Left renal cortex interstitium (tissue), 4 donors: Measurements from ENCODE around the gene SWAP70. TPM values are rescaled to one million over a fixed set of nuclear protein-coding genes. Genes with fewer than 3 reads are reported as not detected.
"Not testable (repeated sequence)": the region's sequence is repeated elsewhere in the genome, so short reads cannot be mapped to it uniquely, and the experiment has no call there.

Experiments used
- DNase-seq, 4 donors: peaks; one replicate each; pipeline ENCODE4 v3.0.0-alpha.2; 2013; ENCODE audit warnings: low read depth in 4 of 4, low spot score in 2 of 4, missing footprints in 1 of 4
- polyA plus RNA-seq, 4 donors: library from polyadenylated mRNA; unstranded; fragments of 120-200 nt; gene quantifications; one replicate each; pipeline ENCODE4 v1.2.1, GENCODE V29; 2013; ENCODE audit not compliant: insufficient read length in 4 of 4

The SWAP70 gene
- polyA plus RNA-seq, 4 donors, result 22.7 to 28.2 (median 24.9) TPM

DNA sequence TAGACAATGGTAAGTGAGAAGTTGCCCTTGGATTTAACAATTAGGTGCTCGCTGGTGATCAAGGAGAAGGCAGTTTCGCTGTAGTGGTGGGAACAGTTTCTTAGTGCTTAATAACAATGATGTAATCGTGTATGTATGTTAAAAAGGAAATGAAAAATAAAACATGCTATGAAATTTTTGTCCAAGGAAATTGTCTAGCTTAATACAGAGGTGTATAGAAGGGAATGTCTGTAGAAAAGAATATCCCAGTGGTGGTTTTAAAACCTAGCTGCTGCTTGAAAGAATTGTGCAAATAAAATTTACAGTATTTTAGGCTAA is 53.1 kb downstream of the SWAP70 start:
- DNase-seq, result no peak

GRCh38 chr11:9717719-9718118 is 53.8 kb downstream of the SWAP70 start:
- DNase-seq, result no peak

- DNase-seq, result no peak
These were observed 54.3 kb downstream of the SWAP70 start for GRCh38 chr11:9718147-9718546.

- DNase-seq, result no peak
These were observed 55.9 kb downstream of the SWAP70 start for GRCh38 chr11:9719566-9720289.

GRCh38 chr11:9720290-9720630 is 56.4 kb downstream of the SWAP70 start:
- DNase-seq, result no peak

- DNase-seq, result no peak
These were observed 58.1 kb downstream of the SWAP70 start for GRCh38 chr11:9722023-9722422.

GRCh38 chr11:9722893-9723292 is 59.0 kb downstream of the SWAP70 start:
- no peak for DNase-seq

GRCh38 chr11:9726321-9727022 is 62.6 kb downstream of the SWAP70 start:
- no peak for DNase-seq

DNA sequence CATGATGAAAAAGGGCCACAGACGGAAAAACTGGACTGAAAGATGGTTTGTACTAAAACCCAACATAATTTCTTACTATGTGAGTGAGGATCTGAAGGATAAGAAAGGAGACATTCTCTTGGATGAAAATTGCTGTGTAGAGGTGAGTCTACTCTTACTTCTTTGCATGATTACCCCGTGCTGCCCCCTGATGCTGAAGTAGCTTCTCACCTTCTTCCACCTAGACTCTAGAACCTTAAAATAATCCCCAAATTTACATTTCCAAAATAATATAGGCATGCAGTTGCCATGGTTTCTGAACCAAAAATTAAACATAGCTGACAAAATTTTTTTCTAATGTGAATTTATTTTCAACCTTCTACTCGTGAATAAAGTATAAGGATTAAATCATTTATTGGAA is 64.2 kb downstream of the SWAP70 start:
- DNase-seq, result no peak

DNA sequence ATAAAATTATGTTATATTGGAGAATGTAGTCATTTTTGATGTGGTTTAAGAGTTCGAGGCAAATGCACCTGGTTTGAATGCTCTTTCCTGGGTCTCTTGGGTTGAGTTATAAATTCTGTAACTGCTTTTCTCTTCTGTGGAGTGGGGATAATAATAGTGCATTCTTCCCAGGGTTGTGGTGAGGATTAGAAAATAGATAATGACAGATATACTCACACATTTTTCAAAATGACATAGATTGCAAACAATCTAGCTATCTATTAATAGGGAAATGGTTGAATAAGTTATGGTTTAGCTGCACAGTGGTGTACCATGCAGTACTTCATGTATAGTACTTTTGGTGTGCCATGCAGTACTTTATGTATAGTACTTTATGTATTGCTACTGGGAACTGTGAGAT is 67.4 kb downstream of the SWAP70 start:
- no peak for DNase-seq

DNA sequence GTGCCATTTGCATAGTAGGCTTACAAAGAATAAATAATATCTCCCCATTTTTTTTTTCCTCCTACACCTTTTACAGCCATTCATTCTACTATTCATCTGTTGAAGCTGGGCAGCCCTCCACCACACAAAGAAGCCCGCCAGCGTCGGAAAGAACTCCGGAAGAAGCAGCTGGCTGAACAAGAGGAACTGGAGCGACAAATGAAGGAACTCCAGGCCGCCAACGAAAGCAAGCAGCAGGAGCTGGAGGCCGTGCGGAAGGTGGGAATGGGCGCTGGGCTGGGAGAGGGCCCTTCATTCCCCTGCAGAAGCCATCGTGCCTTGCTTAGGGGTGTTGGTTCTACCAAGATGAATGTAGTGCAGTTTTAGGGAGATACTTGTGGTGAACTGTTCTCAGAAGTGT is 68.6 kb downstream of the SWAP70 start:
- no peak for DNase-seq

DNA sequence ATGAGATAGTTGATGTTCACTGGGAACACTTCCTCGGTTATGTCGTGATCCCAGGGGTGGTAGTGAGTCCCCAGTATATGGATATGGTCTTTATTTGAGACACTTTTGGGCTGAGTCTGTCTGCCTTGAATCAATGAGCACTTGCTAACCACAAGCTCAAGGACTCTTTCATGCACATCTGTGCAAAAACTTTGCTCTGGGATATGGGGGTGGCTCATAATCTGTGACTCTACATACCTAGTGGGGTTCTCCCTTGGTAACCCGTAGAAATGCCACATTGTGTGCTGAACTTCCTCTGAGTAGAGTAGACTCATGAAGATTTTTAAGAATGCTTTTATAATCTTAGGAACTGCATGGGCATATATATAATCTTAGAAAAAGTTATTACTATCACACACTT is 69.3 kb downstream of the SWAP70 start:
- no peak for DNase-seq

- no peak for DNase-seq
These were observed 71.4 kb downstream of the SWAP70 start for GRCh38 chr11:9735236-9735635.

DNA sequence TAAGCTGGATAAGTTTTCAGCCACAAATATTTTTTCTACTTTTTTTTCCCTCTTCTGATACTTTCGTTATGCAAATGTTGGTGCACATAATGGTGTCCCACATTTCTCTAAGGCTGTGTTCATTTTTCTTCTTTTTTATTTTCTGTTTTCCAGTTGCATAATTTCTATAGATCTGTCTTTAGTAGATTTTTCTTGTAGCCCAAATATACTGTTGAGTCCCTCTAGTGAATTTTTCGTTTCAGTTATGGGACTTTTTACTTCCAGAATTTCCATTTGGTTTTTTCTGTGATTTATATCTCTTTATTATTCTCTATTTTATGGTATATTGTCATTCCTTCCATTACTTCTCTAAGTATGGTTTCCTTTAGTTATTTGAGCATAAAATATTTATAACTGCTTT is 72.0 kb downstream of the SWAP70 start:
- DNase-seq, result no peak

DNA sequence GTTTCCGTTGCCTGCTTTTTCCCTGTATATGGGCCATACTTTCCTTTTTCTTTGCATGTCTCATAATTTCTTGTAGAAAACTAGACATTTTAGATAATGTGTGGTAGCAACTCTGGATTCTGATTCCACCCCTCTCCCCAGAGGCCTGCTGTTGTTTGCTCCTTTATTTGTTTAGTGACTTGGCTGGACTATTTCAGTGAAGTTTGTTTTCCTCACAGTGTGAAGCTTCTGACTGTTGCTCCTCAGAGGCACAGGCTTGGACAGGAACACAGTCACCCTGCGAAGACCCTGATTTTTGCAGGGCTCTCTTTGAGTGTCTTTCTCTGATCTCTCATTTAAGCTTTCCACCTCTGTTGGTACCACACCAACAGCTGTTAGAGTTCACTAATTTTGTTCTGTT is 72.5 kb downstream of the SWAP70 start:
- DNase-seq, result no peak

GRCh38 chr11:9738116-9738515 is 74.2 kb downstream of the SWAP70 start:
- DNase-seq, result no peak

DNA sequence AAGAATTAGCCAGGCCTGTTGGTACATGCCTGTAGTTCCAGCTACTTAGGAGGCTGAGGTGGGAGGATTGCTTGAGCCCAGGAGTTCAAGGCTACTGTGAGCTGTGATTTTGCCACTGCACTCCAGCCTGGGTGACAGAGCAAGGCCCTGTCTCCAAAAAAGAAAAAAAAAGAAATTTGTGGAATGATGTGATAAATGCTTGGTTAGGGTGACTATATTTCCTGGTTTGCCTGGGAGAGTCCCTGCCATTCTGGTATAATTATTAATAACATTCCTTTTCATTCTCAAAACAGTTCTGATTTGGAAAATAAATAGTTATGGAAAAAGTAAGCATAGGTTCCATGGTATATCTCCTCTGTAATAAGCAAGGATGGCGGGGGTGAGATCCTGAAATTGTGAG is 74.8 kb downstream of the SWAP70 start:
- no peak for DNase-seq

- no peak for DNase-seq
These were observed 75.4 kb downstream of the SWAP70 start for GRCh38 chr11:9739123-9739900.

- no peak for DNase-seq
These were observed 76.5 kb downstream of the SWAP70 start for GRCh38 chr11:9740202-9740883.

GRCh38 chr11:9741260-9741659 is 77.4 kb downstream of the SWAP70 start:
- no peak for DNase-seq

DNA sequence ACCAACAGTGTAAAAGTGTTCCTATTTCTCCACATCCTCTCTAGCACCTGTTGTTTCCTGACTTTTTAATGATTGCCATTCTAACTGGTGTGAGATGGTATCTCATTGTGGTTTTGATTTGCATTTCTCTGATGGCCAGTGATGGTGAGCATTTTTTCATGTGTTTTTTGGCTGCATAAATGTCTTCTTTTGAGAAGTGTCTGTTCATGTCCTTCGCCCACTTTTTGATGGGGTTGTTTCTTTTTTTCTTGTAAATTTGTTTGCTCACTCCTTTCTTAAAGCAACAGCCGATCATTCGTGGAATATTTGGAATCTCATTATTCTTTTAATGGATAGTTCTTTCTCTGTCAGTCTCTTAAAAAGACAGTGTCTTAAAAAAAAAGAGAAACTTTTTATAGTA is 79.6 kb downstream of the SWAP70 start:
- not testable (repeated sequence) for DNase-seq
